Spinal cord (tissue), 10 donors: ENCODE measurements around the gene SHTN1. TPM values are rescaled to one million over a fixed set of nuclear protein-coding genes. Genes with fewer than 3 reads are reported as not detected.
A peak's percentile ranks its signal among the peaks of the same experiment; 100 is the strongest.

Experiments
- DNase-seq, 6 donors: peaks; one replicate each; pipeline versions ENCODE4 v3.0.0 to v3.0.0-alpha.2; 2013 to 2015; ENCODE audit warnings: low spot score in 6 of 6, low read depth in 4 of 6
- H3K27ac ChIP-seq: one replicate; pipeline ENCODE4 v1.5.1; 2013; ENCODE audit warnings: low read depth, low read length, control low read depth
- H3K27me3 ChIP-seq: one replicate; pipeline ENCODE4 v1.6.1; 2013; ENCODE audit warnings: low read length; ENCODE audit not compliant: control insufficient read depth, insufficient read depth
- H3K36me3 ChIP-seq: one replicate; pipeline ENCODE4 v1.6.1; 2013; ENCODE audit warnings: low read length; ENCODE audit not compliant: control insufficient read depth, insufficient read depth
- H3K4me1 ChIP-seq: one replicate; pipeline ENCODE4 v1.6.1; 2013; ENCODE audit warnings: low read length; ENCODE audit not compliant: control insufficient read depth, insufficient read depth
- H3K4me3 ChIP-seq: one replicate; pipeline ENCODE4 v1.5.1; 2013; ENCODE audit warnings: low read depth, low read length, control low read depth
- H3K9me3 ChIP-seq: one replicate; pipeline ENCODE4 v1.6.1; 2013; ENCODE audit warnings: low read length; ENCODE audit not compliant: control insufficient read depth, insufficient read depth
- WGBS: methylation state at CpG from one replicate; pipeline ENCODE4 v1.1.5; 2013; ENCODE audit warnings: missing lambda C conversion rate; ENCODE audit not compliant: insufficient coverage; 5-methylcytosine and 5-hydroxymethylcytosine counted together
- polyA plus RNA-seq, 2 donors: library from polyadenylated mRNA; unstranded; fragments of 120-200 nt; gene quantifications; one replicate each; pipeline ENCODE4 v1.2.1, GENCODE V29; 2013; ENCODE audit not compliant: insufficient read length in 2 of 2
- total RNA-seq, 2 donors: library from RNA; depleted of rRNA in 1 of 2; stranded (reverse); fragments of 120-200 nt in 1 of 2; fragments of >200 nt in 1 of 2; gene quantifications; one replicate each; pipeline versions ENCODE4 v1.2.3 to v1.2.4, GENCODE V29; 2013 to 2014
- donor health status: healthy.

SHTN1 gene
- total and polyA plus RNA-seq, 4 donors, result 17.0 to 110 (median 62.1) TPM

- Histone ChIP-seq H3K27me3 (no peaks in the 10 kb centered on the region), H3K36me3 (no peaks in the 10 kb centered on the region), H3K4me3 (no peak overlapping the region), H3K27ac (no peak overlapping the region), H3K4me1 (no peaks in the 10 kb centered on the region), H3K9me3 (no peaks in the 10 kb centered on the region)
- no peak for DNase-seq
- WGBS, result 82% methylated on average over 1 of the region's 1 CpG
Measured at GRCh38 chr10:116912162-116912561, 92.8 kb downstream of the SHTN1 start.

GRCh38 chr10:116910910-116911309 lies 94.1 kb downstream of the SHTN1 start:
- H3K4me1 ChIP-seq, result no peaks in the 10 kb centered on the region
- no peaks in the 10 kb centered on the region for H3K36me3 ChIP-seq
- WGBS, result 41% methylated on average over 3 of the region's 3 CpGs
- no peaks in the 10 kb centered on the region for H3K27me3 ChIP-seq
- no peak overlapping the region for H3K27ac ChIP-seq
- no peak overlapping the region for H3K4me3 ChIP-seq
- peak in 2 of 6 donors; percentile 35 to 61 for DNase-seq
- no peaks in the 10 kb centered on the region for H3K9me3 ChIP-seq

GRCh38 chr10:116909307-116909706 lies 95.7 kb downstream of the SHTN1 start:
- no peak overlapping the region for H3K27ac ChIP-seq
- H3K9me3 ChIP-seq, result no peaks in the 10 kb centered on the region
- no peaks in the 10 kb centered on the region for H3K27me3 ChIP-seq
- no peaks in the 10 kb centered on the region for H3K4me1 ChIP-seq
- no peaks in the 10 kb centered on the region for H3K36me3 ChIP-seq
- no peak for DNase-seq
- no CpG with 5 or more reads among the region's 1 CpG for WGBS
- H3K4me3 ChIP-seq, result no peak overlapping the region

GRCh38 chr10:116907245-116907987 lies 97.6 kb downstream of the SHTN1 start:
- no peak overlapping the region for H3K27ac ChIP-seq
- H3K9me3 ChIP-seq, result no peaks in the 10 kb centered on the region
- 100% methylated on average over 1 of the region's 6 CpGs for WGBS
- no peaks in the 10 kb centered on the region for H3K4me1 ChIP-seq
- no peak for DNase-seq
- H3K27me3 ChIP-seq, result no peaks in the 10 kb centered on the region
- no peak overlapping the region for H3K4me3 ChIP-seq
- H3K36me3 ChIP-seq, result no peaks in the 10 kb centered on the region

GRCh38 chr10:116905845-116906210 lies 99.2 kb downstream of the SHTN1 start:
- no peak for DNase-seq
- Histone ChIP-seq H3K4me1 (no peaks in the 10 kb centered on the region), H3K27ac (no peak overlapping the region), H3K36me3 (no peaks in the 10 kb centered on the region), H3K9me3 (no peaks in the 10 kb centered on the region), H3K4me3 (no peak overlapping the region), H3K27me3 (no peaks in the 10 kb centered on the region)
- 95% methylated on average over 2 of the region's 3 CpGs for WGBS

- no peaks in the 10 kb centered on the region for H3K9me3 ChIP-seq
- H3K4me3 ChIP-seq, result no peak overlapping the region
- no peaks in the 10 kb centered on the region for H3K4me1 ChIP-seq
- DNase-seq, result no peak
- no peak overlapping the region for H3K27ac ChIP-seq
- peaks cover 2% of the 10 kb centered on the region for H3K36me3 ChIP-seq
- no CpG with 5 or more reads among the region's 4 CpGs for WGBS
- no peaks in the 10 kb centered on the region for H3K27me3 ChIP-seq
Measured at GRCh38 chr10:116899626-116900025, 105.4 kb downstream of the SHTN1 start.

- H3K36me3 ChIP-seq, result no peaks in the 10 kb centered on the region
- H3K4me1 ChIP-seq, result no peaks in the 10 kb centered on the region
- H3K27ac ChIP-seq, result no peak overlapping the region
- H3K27me3 ChIP-seq, result no peaks in the 10 kb centered on the region
- H3K4me3 ChIP-seq, result no peak overlapping the region
- DNase-seq, result no peak
- no peaks in the 10 kb centered on the region for H3K9me3 ChIP-seq
Measured at GRCh38 chr10:116893686-116894037, 111.3 kb downstream of the SHTN1 start.

GRCh38 chr10:116892907-116893685 lies 111.9 kb downstream of the SHTN1 start:
- no peaks in the 10 kb centered on the region for H3K4me1 ChIP-seq
- H3K27ac ChIP-seq, result no peak overlapping the region
- 40% methylated on average over 3 of the region's 11 CpGs for WGBS
- no peak overlapping the region for H3K4me3 ChIP-seq
- H3K27me3 ChIP-seq, result no peaks in the 10 kb centered on the region
- no peaks in the 10 kb centered on the region for H3K9me3 ChIP-seq
- DNase-seq, result peak in 1 of 6 donors; percentile 73
- H3K36me3 ChIP-seq, result no peaks in the 10 kb centered on the region

GRCh38 chr10:116891208-116891607 lies 113.8 kb downstream of the SHTN1 start:
- no peak overlapping the region for H3K4me3 ChIP-seq
- peaks cover 5% of the 10 kb centered on the region for H3K36me3 ChIP-seq
- WGBS, result no CpG with 5 or more reads among the region's 7 CpGs

GRCh38 chr10:116889066-116889465 lies 115.9 kb downstream of the SHTN1 start:
- no peak overlapping the region for H3K27ac ChIP-seq
- H3K4me3 ChIP-seq, result no peak overlapping the region
- no peaks in the 10 kb centered on the region for H3K27me3 ChIP-seq
- no peaks in the 10 kb centered on the region for H3K9me3 ChIP-seq
- H3K4me1 ChIP-seq, result no peaks in the 10 kb centered on the region
- no CpG with 5 or more reads among the region's 3 CpGs for WGBS
- peaks cover 5% of the 10 kb centered on the region for H3K36me3 ChIP-seq
- DNase-seq, result no peak

More at GRCh38 chr10:116891208-116891607, 113.8 kb downstream of the SHTN1 start:
- Histone ChIP-seq H3K9me3 (no peaks in the 10 kb centered on the region), H3K27me3 (no peaks in the 10 kb centered on the region), H3K27ac (no peak overlapping the region), H3K4me1 (no peaks in the 10 kb centered on the region)
- peak; percentile 13 to 88 (median 40) for DNase-seq
